Measurements from ENCODE around the gene CHST8.

DNA sequence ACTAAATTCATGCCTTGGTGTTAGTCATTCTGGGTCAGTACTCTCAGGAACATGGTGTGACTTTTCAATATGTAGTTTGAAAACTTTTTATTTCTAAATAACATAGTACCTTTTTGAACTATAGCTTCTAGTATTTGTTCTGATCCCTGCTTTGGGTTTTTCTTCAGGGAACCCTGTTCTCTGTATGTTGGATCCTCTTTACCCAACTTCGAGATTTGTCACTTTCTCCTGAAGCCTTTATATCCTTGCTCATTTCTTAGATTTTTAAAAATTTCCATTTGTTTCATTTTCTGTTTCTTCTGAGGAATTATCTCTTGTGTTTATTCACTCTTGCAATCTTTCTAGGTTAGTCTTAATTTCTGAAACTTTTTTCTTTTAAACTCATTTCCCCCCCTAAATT lies 12.4 kb upstream of the CHST8 start:
- TF ChIP-seq, protein P1, sequence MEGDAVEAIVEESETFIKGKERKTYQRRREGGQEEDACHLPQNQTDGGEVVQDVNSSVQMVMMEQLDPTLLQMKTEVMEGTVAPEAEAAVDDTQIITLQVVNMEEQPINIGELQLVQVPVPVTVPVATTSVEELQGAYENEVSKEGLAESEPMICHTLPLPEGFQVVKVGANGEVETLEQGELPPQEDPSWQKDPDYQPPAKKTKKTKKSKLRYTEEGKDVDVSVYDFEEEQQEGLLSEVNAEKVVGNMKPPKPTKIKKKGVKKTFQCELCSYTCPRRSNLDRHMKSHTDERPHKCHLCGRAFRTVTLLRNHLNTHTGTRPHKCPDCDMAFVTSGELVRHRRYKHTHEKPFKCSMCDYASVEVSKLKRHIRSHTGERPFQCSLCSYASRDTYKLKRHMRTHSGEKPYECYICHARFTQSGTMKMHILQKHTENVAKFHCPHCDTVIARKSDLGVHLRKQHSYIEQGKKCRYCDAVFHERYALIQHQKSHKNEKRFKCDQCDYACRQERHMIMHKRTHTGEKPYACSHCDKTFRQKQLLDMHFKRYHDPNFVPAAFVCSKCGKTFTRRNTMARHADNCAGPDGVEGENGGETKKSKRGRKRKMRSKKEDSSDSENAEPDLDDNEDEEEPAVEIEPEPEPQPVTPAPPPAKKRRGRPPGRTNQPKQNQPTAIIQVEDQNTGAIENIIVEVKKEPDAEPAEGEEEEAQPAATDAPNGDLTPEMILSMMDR (IDR thresholded peaks at IDR 0.05; ENCODE audit: borderline replicate concordance, extremely low read depth, low read length, poor library complexity, severe bottlenecking): no peak
- TF ChIP-seq EZH2 (IDR thresholded peaks at IDR 0.05; ENCODE audit: borderline replicate concordance, low read depth, low read length, severe bottlenecking): no peak
